CD4-positive, alpha-beta memory T cell (primary cell): ENCODE results near the gene MCAT. TPM values are rescaled to one million over a fixed set of nuclear protein-coding genes. Genes with fewer than 3 reads are reported as not detected.
"Not testable (repeated sequence)": the region's sequence is repeated elsewhere in the genome, so short reads cannot be mapped to it uniquely, and the experiment has no call there.

Source experiments
- CTCF ChIA-PET: fragments of 350-600 bp; sonication (Branson Sonifier 250); formaldehyde crosslinking; loops from one replicate; lab custom pipeline; 2021; ENCODE audit warnings: inconsistent platforms; ENCODE audit not compliant: partially characterized antibody; lab: Charles Lee
- POLR2A ChIA-PET: fragments of 350-600 bp; sonication (Branson Sonifier 250); formaldehyde crosslinking; loops from one replicate; lab custom pipeline; 2021; ENCODE audit not compliant: partially characterized antibody; lab: Charles Lee
- DNase-seq, 5 donors: peaks; one replicate each; pipeline versions ENCODE4 v3.0.0 to v3.0.0-alpha.2; 2020 to 2022; ENCODE audit warnings: mixed read lengths in 1 of 5
- H3K27ac ChIP-seq: one replicate; pipeline ENCODE4 v1.7.0; 2013; ENCODE audit warnings: low read depth, low read length
- H3K27me3 ChIP-seq: 2 replicates; pipeline ENCODE4 v1.7.0; 2013; ENCODE audit warnings: mild to moderate bottlenecking, low read length, moderate library complexity; ENCODE audit not compliant: insufficient read depth
- H3K36me3 ChIP-seq: 2 replicates; pipeline ENCODE4 v1.7.0; 2013; ENCODE audit warnings: mild to moderate bottlenecking, low read length, moderate library complexity; ENCODE audit not compliant: insufficient read depth
- H3K4me1 ChIP-seq: 2 replicates; pipeline ENCODE4 v1.7.0; 2013; ENCODE audit warnings: mild to moderate bottlenecking, low read length, moderate library complexity; ENCODE audit not compliant: insufficient read depth
- H3K4me3 ChIP-seq, 2 donors: one replicate each; pipeline ENCODE4 v1.7.0; 2013; ENCODE audit warnings: low read length in 2 of 2, mild to moderate bottlenecking in 1 of 2
- H3K9me3 ChIP-seq, 2 donors: one replicate each; pipeline ENCODE4 v1.7.0; 2013; ENCODE audit warnings: low read length in 2 of 2, control low read depth in 1 of 2; ENCODE audit not compliant: control insufficient read depth in 1 of 2
- H3K27ac Mint-ChIP-seq, 7 donors: one replicate each; pipeline ENCODE4 v1.8.0; 2020 to 2021; ENCODE audit warnings: mixed read lengths in 7 of 7, mild to moderate bottlenecking in 6 of 7, inconsistent platforms in 3 of 7, moderate library complexity in 3 of 7
- H3K27me3 Mint-ChIP-seq, 2 donors: one replicate each; pipeline ENCODE4 v1.8.0; 2020 to 2021; ENCODE audit warnings: mixed read lengths in 2 of 2
- H3K36me3 Mint-ChIP-seq, 2 donors: one replicate each; pipeline ENCODE4 v1.8.0; 2020 to 2021; ENCODE audit warnings: mixed read lengths in 2 of 2, inconsistent platforms in 1 of 2, mild to moderate bottlenecking in 1 of 2
- H3K4me1 Mint-ChIP-seq, 4 donors: one replicate each; pipeline ENCODE4 v1.8.0; 2020 to 2021; ENCODE audit warnings: mixed read lengths in 4 of 4, mild to moderate bottlenecking in 1 of 4
- H3K4me3 Mint-ChIP-seq, 8 donors: one replicate each; pipeline ENCODE4 v1.8.0; 2020 to 2021; ENCODE audit warnings: mixed read lengths in 8 of 8, mild to moderate bottlenecking in 7 of 8, moderate library complexity in 6 of 8, inconsistent platforms in 3 of 8
- H3K9me3 Mint-ChIP-seq, 8 donors: one replicate each; pipeline ENCODE4 v1.8.0; 2020 to 2021; ENCODE audit warnings: mixed read lengths in 8 of 8, mild to moderate bottlenecking in 5 of 8, inconsistent platforms in 3 of 8, moderate library complexity in 1 of 8
- intact Hi-C: fragments of 100-400 bp; cut with micrococcal nuclease; formaldehyde crosslinking; loops from one replicate; pipeline ENCODE4 v1.15.1; 2023
- polyA plus RNA-seq, 2 donors: library from polyadenylated mRNA; unstranded; fragments of 300-500 nt; fragmentation: Illumina TruSeq; gene quantifications; one replicate each; pipeline ENCODE4 v1.2.3, GENCODE V29; 2021
- total RNA-seq, 2 experiments: library from RNA; stranded (reverse); gene quantifications; one replicate each; pipeline ENCODE4 v1.2.3, GENCODE V29; 2021

Gene MCAT
- total and polyA plus RNA-seq, 4 experiments from 2014 or later: 5.7 to 13.1 (median 8.4) TPM

DNA sequence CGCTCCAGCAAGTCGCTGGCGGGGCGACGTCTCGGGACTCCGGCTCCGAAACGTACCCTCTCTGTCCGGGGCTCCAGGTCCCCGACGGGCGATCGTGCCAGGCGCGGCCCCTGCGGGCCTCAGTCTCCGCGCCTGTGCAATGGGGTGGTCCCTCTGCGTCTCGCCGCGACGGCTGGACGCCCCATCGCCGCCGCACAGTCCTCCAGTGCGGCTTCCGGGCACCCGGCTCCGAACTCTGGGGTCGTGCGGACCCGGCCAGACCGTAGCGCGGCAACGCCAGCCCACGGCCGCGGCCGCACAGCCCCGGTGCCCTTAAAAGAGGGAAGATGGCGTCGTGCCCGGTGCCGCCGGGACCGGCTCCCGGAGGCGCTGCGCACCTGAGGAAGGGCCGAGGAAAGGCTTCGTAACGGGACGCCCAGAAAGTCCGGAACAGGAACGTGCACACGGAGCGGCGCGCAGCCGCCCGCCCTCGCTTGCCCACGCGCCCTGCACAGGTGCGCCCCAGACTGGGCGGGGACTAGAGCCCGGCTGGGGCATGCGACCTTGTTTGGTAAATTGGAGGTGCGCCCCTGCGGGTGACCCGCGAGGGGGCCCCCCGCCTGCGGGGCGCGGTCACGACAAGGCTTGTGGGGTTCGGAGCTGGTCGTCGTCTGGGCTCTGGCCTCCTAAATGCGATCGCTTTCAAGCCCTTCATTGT lies 32.1 kb downstream of the MCAT start:
- H3K36me3 Mint-ChIP-seq: no peaks in the 10 kb centered on the region
- intact Hi-C loops: loop anchor here (1.0 to 5.0 kb wide), 4 partner anchors 22 to 76 kb away; partner anchors contain the start of genes TSPO, TTLL1 and TTLL12
- Histone ChIP-seq H3K4me3 (peak overlapping the region; percentile 28 to 74), H3K27me3 (no peaks in the 10 kb centered on the region), H3K27ac (peak overlapping the region; percentile 35), H3K4me1 (peaks cover 12% of the 10 kb centered on the region), H3K9me3 (no peaks in the 10 kb centered on the region), H3K36me3 (no peaks in the 10 kb centered on the region)
- H3K9me3 Mint-ChIP-seq: no peaks in the 10 kb centered on the region
- ChIA-PET POLR2A (interaction anchor here (0.8 to 1.4 kb wide), 2 partner anchors 27 to 33 kb away, joined by 3 to 7 read pairs; no protein-coding TSS in a partner anchor), CTCF (interaction anchor here (1.0 to 1.6 kb wide), 3 partner anchors 15 to 38 kb away, joined by 3 to 4 read pairs (median 3); no protein-coding TSS in a partner anchor)
- peak overlapping the region in 4 of 7 donors; percentile 42 to 81 (median 60) for H3K27ac Mint-ChIP-seq
- H3K4me3 Mint-ChIP-seq: peak overlapping the region; percentile 66 to 85 (median 80)
- peaks cover 4 to 11% (median 7%) of the 10 kb centered on the region in 4 donors for H3K4me1 Mint-ChIP-seq
- no peaks in the 10 kb centered on the region for H3K27me3 Mint-ChIP-seq
- peak; percentile 36 to 51 (median 46) for DNase-seq

GRCh38 chr22:43110444-43110926 lies 32.7 kb downstream of the MCAT start, which contains the start of gene BIK:
Gene BIK, plus strand, starts transcription at chr22:43110750. Its CDS starts 13,273 bp downstream, at chr22:43124023.
- ChIA-PET CTCF (interaction anchor here (1.0 kb wide), 1 partner anchor 37 kb away, joined by 3 read pairs; no protein-coding TSS in a partner anchor), POLR2A (interaction anchor here (0.8 to 1.4 kb wide), 3 partner anchors 26 to 95 kb away, joined by 3 to 7 read pairs (median 3); partner anchors contain the start of gene MCAT)
- peak within 1 kb of the TSS in 5 of 7 donors; percentile 42 to 87 (median 81) for H3K27ac Mint-ChIP-seq
- Histone ChIP-seq H3K4me1 (peaks cover 12% of the 10 kb centered on the region), H3K36me3 (no peaks in the 10 kb centered on the region), H3K9me3 (no peaks in the 10 kb centered on the region), H3K27me3 (no peaks in the 10 kb centered on the region), H3K27ac (peak within 1 kb of the TSS; percentile 35), H3K4me3 (peak within 1 kb of the TSS; percentile 28 to 74)
- H3K4me3 Mint-ChIP-seq: peak within 1 kb of the TSS; percentile 80 to 91 (median 88)
- H3K9me3 Mint-ChIP-seq: no peaks in the 10 kb centered on the region
- no peaks in the 10 kb centered on the region for H3K27me3 Mint-ChIP-seq
- peak; percentile 32 to 58 (median 34) for DNase-seq
- peaks cover 4 to 11% (median 7%) of the 10 kb centered on the region in 4 donors for H3K4me1 Mint-ChIP-seq
- no peaks in the 10 kb centered on the region for H3K36me3 Mint-ChIP-seq
- intact Hi-C loops: loop anchor here (1.0 to 5.0 kb wide), 3 partner anchors 22 to 42 kb away; partner anchors contain the start of genes TSPO and TTLL1

GRCh38 chr22:43109921-43110443 lies 33.2 kb downstream of the MCAT start:
- Histone ChIP-seq H3K4me3 (peak overlapping the region in 1 of 2 donors; percentile 74), H3K9me3 (no peaks in the 10 kb centered on the region), H3K27me3 (no peaks in the 10 kb centered on the region), H3K36me3 (no peaks in the 10 kb centered on the region), H3K27ac (no peak overlapping the region), H3K4me1 (peaks cover 12% of the 10 kb centered on the region)
- Mint-ChIP-seq H3K9me3 (no peaks in the 10 kb centered on the region), H3K4me3 (peak overlapping the region; percentile 71 to 91 (median 88)), H3K27ac (peak overlapping the region in 5 of 7 donors; percentile 2 to 87 (median 70)), H3K36me3 (no peaks in the 10 kb centered on the region), H3K27me3 (no peaks in the 10 kb centered on the region), H3K4me1 (peaks cover 4 to 11% (median 8%) of the 10 kb centered on the region in 4 donors)
- peak in 1 of 5 donors; percentile 9 for DNase-seq
- intact Hi-C loops: loop anchor here (1.0 to 5.0 kb wide), 3 partner anchors 21 to 42 kb away; partner anchors contain the start of genes TSPO and TTLL1
- POLR2A ChIA-PET: interaction anchor here (0.8 to 1.4 kb wide), 3 partner anchors 26 to 95 kb away, joined by 3 to 7 read pairs (median 3); partner anchors contain the start of gene MCAT
- CTCF ChIA-PET: interaction anchor here (1.0 kb wide), 1 partner anchor 37 kb away, joined by 3 read pairs; no protein-coding TSS in a partner anchor

GRCh38 chr22:43109511-43109910 lies 33.7 kb downstream of the MCAT start:
- no peaks in the 10 kb centered on the region for H3K27me3 ChIP-seq
- POLR2A ChIA-PET: interaction anchor here (0.8 to 1.4 kb wide), 3 partner anchors 25 to 94 kb away, joined by 3 to 7 read pairs (median 3); partner anchors contain the start of gene MCAT
- H3K9me3 Mint-ChIP-seq: no peaks in the 10 kb centered on the region
- H3K27ac ChIP-seq: no peak overlapping the region
- CTCF ChIA-PET: no interaction called here
- H3K36me3 ChIP-seq: no peaks in the 10 kb centered on the region
- DNase-seq: no peak
- H3K27ac Mint-ChIP-seq: no peak overlapping the region
- H3K36me3 Mint-ChIP-seq: no peaks in the 10 kb centered on the region
- no peak overlapping the region for H3K4me3 ChIP-seq
- intact Hi-C loops: no loop called here
- no peaks in the 10 kb centered on the region for H3K9me3 ChIP-seq
- H3K27me3 Mint-ChIP-seq: no peaks in the 10 kb centered on the region
- peaks cover 12% of the 10 kb centered on the region for H3K4me1 ChIP-seq
- peak overlapping the region in 7 of 8 donors; percentile 25 to 65 (median 45) for H3K4me3 Mint-ChIP-seq
- peaks cover 4 to 11% (median 8%) of the 10 kb centered on the region in 4 donors for H3K4me1 Mint-ChIP-seq

- DNase-seq: no peak
- Mint-ChIP-seq H3K36me3 (no peaks in the 10 kb centered on the region), H3K27ac (peak overlapping the region in 1 of 7 donors; percentile 72), H3K4me1 (peaks cover 9 to 12% (median 12%) of the 10 kb centered on the region in 4 donors), H3K27me3 (no peaks in the 10 kb centered on the region), H3K9me3 (no peaks in the 10 kb centered on the region), H3K4me3 (no peak overlapping the region)
- intact Hi-C loops: no loop called here
- H3K36me3 ChIP-seq: no peaks in the 10 kb centered on the region
- H3K27me3 ChIP-seq: no peaks in the 10 kb centered on the region
- no peaks in the 10 kb centered on the region for H3K9me3 ChIP-seq
- CTCF ChIA-PET: interaction anchor here (1.2 kb wide), 1 partner anchor 325 kb away, joined by 3 read pairs; no protein-coding TSS in a partner anchor
- POLR2A ChIA-PET: no interaction called here
- H3K27ac ChIP-seq: no peak overlapping the region
- peaks cover 13% of the 10 kb centered on the region for H3K4me1 ChIP-seq
- H3K4me3 ChIP-seq: no peak overlapping the region
Measured at GRCh38 chr22:43106302-43106701, 36.9 kb downstream of the MCAT start.

DNA sequence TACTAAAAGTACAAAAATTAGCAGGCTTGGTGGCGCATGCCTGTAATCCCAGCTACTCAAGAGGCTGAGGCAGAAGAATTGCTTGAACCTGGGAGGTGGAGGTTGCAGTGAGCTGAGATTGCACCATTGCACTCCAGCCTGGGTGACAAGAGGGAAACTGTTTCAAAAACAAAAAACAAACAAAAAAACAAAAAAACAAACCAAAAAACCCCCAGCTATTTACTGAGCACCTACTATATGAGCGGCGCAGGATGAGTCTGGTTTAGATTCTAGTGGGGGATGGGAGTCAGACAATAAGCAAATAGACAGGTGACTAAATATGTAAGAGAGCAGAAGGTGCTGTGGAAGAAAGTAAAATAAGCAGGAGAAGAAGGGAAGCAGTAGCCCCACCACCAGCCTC lies 38.2 kb downstream of the MCAT start:
- CTCF ChIA-PET, H3K4me1 Mint-ChIP-seq: not testable (repeated sequence)

More for the DNA sequence above, 38.2 kb downstream of the MCAT start:
- H3K36me3 Mint-ChIP-seq, H3K9me3 Mint-ChIP-seq, POLR2A ChIA-PET, H3K9me3 ChIP-seq, H3K4me1 ChIP-seq, H3K4me3 ChIP-seq, H3K27me3 Mint-ChIP-seq, DNase-seq, H3K27me3 ChIP-seq, H3K4me3 Mint-ChIP-seq, H3K36me3 ChIP-seq, intact Hi-C loops, H3K27ac ChIP-seq: not testable (repeated sequence)
- peak overlapping the region in 2 of 7 donors; percentile 9 to 57 for H3K27ac Mint-ChIP-seq
